IPS-15b (cell line): ENCODE results near the gene TRIP4.
"Not testable (repeated sequence)": the region's sequence is repeated elsewhere in the genome, so short reads cannot be mapped to it uniquely, and the experiment has no call there.

ENCODE experiments used
- H3K27me3 ChIP-seq: one replicate; pipeline ENCODE4 v1.6.1; 2013; ENCODE audit warnings: low read length; ENCODE audit not compliant: control insufficient read depth, insufficient read depth
- H3K36me3 ChIP-seq: one replicate; pipeline ENCODE4 v1.6.1; 2013; ENCODE audit warnings: low read length; ENCODE audit not compliant: control insufficient read depth, insufficient read depth
- H3K4me1 ChIP-seq: one replicate; pipeline ENCODE4 v1.6.1; 2013; ENCODE audit warnings: mild to moderate bottlenecking, low read length; ENCODE audit not compliant: control insufficient read depth, insufficient read depth
- H3K4me3 ChIP-seq: one replicate; pipeline ENCODE4 v1.5.1; 2013; ENCODE audit warnings: low read depth, low read length
- H3K9ac ChIP-seq: one replicate; pipeline ENCODE4 v1.6.1; 2013; ENCODE audit warnings: low read depth, mild to moderate bottlenecking, low read length
- H3K9me3 ChIP-seq: one replicate; pipeline ENCODE4 v1.6.1; 2013; ENCODE audit warnings: mild to moderate bottlenecking, low read length; ENCODE audit not compliant: control insufficient read depth, insufficient read depth

Gene TRIP4

GRCh38 chr15:64387562-64388168 lies at the start of gene TRIP4:
TSS of gene TRIP4 (plus strand) at chr15:64387836. CDS start at chr15:64387864, 28 bp downstream.
- H3K9ac ChIP-seq: peak within 1 kb of the TSS; percentile 91
- H3K9me3 ChIP-seq: no peaks in the 10 kb centered on the region
- peaks cover 2% of the 10 kb centered on the region for H3K36me3 ChIP-seq
- peaks cover 6% of the 10 kb centered on the region for H3K27me3 ChIP-seq
- H3K4me3 ChIP-seq: peak within 1 kb of the TSS; percentile 94
- H3K4me1 ChIP-seq: no peaks in the 10 kb centered on the region

GRCh38 chr15:64340355-64340754 lies 47.3 kb upstream of the TRIP4 start:
- H3K9ac ChIP-seq: no peak overlapping the region
- no peaks in the 10 kb centered on the region for H3K9me3 ChIP-seq
- peaks cover 4% of the 10 kb centered on the region for H3K4me1 ChIP-seq
- H3K27me3 ChIP-seq: no peaks in the 10 kb centered on the region
- no peaks in the 10 kb centered on the region for H3K36me3 ChIP-seq
- no peak overlapping the region for H3K4me3 ChIP-seq

- no peaks in the 10 kb centered on the region for H3K9me3 ChIP-seq
- no peak overlapping the region for H3K4me3 ChIP-seq
- H3K4me1 ChIP-seq: peaks cover 4% of the 10 kb centered on the region
- H3K36me3 ChIP-seq: no peaks in the 10 kb centered on the region
- H3K9ac ChIP-seq: no peak overlapping the region
- no peaks in the 10 kb centered on the region for H3K27me3 ChIP-seq
Measured at GRCh38 chr15:64341961-64342360, 45.7 kb upstream of the TRIP4 start.

DNA sequence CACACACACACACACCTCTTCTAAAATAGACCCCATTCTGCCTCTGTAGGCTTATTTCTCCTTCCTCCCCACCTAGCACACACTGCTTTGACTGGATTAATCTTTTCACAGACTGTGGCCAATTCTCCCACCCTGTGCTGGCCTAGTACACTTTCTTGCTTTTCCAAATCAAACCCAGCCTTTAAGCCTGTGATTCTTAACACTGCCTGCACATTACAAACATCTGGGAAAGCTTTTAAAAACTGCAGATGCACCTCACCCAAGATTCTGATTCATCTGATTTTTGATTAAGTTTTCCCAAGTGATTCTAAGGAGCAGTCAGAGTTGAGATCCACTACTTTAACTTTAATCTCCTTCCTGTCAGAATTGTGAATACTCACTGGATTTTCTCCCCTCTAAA lies 44.4 kb upstream of the TRIP4 start:
- Histone ChIP-seq H3K36me3 (no peaks in the 10 kb centered on the region), H3K27me3 (no peaks in the 10 kb centered on the region), H3K9ac (no peak overlapping the region), H3K4me3 (no peak overlapping the region), H3K4me1 (peaks cover 4% of the 10 kb centered on the region), H3K9me3 (no peaks in the 10 kb centered on the region)

DNA sequence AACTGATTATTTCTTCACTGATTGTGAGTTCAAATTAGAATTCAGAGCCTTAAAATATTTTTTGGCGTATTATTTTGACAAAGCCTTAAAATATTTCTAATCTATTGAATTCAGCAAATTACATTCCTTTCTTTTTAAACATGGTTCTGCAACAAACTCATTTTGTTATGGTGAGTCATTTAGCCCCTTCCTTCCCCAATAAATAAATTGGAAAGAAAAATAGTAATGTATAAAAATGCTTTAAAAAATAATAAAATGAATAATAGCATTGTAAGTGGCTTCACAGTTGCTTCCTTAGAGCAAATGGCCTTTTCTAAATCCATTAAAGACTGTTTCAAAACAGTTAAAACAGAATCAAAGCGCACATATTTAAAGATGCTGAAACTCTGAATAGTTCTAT lies 43.8 kb upstream of the TRIP4 start:
- no peak overlapping the region for H3K4me3 ChIP-seq
- no peaks in the 10 kb centered on the region for H3K9me3 ChIP-seq
- H3K9ac ChIP-seq: no peak overlapping the region
- peaks cover 4% of the 10 kb centered on the region for H3K4me1 ChIP-seq
- no peaks in the 10 kb centered on the region for H3K36me3 ChIP-seq
- H3K27me3 ChIP-seq: no peaks in the 10 kb centered on the region

- H3K27me3 ChIP-seq: no peaks in the 10 kb centered on the region
- no peaks in the 10 kb centered on the region for H3K36me3 ChIP-seq
- no peak overlapping the region for H3K9ac ChIP-seq
- H3K4me1 ChIP-seq: peaks cover 4% of the 10 kb centered on the region
- H3K9me3 ChIP-seq: no peaks in the 10 kb centered on the region
- H3K4me3 ChIP-seq: no peak overlapping the region
Measured at GRCh38 chr15:64344651-64345294, 42.9 kb upstream of the TRIP4 start.

GRCh38 chr15:64346242-64346641 lies 41.4 kb upstream of the TRIP4 start:
- not testable (repeated sequence) for H3K4me3 ChIP-seq, H3K9ac ChIP-seq, H3K36me3 ChIP-seq, H3K27me3 ChIP-seq, H3K9me3 ChIP-seq, H3K4me1 ChIP-seq

DNA sequence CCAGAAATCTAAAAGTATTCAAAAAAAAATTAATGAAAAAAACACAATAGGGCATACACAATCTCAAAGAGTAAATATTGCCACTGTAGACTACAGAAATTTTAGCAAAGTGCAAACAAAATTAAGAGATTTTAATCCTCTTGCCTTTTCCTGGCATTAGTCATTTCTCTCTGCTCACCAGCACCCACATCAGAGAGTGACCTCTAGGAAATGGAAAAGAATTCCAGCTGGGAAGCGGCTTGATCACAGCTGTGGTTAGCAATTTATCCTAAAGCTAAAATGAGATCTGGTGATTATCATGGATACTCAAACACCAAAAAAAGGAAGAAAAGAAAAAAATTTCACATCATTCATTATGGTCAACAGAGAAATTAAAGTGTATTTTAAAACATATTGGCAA lies 39.2 kb upstream of the TRIP4 start:
- Histone ChIP-seq H3K27me3 (no peaks in the 10 kb centered on the region), H3K9ac (no peak overlapping the region), H3K9me3 (no peaks in the 10 kb centered on the region), H3K4me3 (no peak overlapping the region), H3K36me3 (no peaks in the 10 kb centered on the region), H3K4me1 (no peaks in the 10 kb centered on the region)

DNA sequence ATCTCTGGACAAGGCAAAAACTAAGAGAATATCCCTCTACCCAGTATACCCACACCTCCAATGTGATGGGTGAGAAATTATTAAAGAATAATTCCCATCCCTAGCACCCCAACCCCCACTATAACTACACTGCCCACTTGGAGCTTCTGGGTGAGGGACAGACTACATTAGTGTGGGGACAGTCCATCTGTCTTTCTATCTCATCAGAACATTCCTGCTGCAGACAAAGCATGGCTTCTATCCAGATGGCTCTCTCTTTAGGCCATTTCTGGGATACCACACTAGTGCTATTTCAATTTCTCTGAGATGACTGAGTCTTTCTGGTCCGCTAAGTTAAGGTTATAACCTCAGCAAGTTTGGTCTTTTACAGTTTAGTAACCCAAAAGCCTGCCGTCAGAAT lies 38.3 kb upstream of the TRIP4 start:
- H3K9me3 ChIP-seq: no peaks in the 10 kb centered on the region
- no peaks in the 10 kb centered on the region for H3K4me1 ChIP-seq
- no peaks in the 10 kb centered on the region for H3K36me3 ChIP-seq
- no peak overlapping the region for H3K4me3 ChIP-seq
- no peak overlapping the region for H3K9ac ChIP-seq
- H3K27me3 ChIP-seq: no peaks in the 10 kb centered on the region

DNA sequence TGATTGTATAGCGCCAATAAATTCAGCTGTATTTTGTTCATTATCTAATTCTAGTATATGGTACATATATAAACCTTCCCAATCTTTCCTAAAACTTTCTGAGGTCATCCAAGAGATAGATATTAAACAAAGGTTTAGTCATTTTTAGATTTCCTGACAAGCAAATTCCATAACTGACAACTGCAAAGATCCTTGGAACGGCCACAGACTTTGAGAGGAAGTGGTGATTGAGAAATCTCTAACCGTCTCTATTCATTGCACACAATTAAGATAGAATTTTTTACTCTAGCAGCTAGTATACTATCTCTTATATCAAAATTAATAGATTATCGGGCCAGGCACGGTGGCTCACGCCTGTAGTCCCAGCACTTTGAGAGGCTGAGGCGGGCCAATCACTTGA lies 36.4 kb upstream of the TRIP4 start:
- Histone ChIP-seq H3K4me1 (no peaks in the 10 kb centered on the region), H3K9ac (no peak overlapping the region), H3K9me3 (no peaks in the 10 kb centered on the region), H3K4me3 (no peak overlapping the region), H3K27me3 (no peaks in the 10 kb centered on the region), H3K36me3 (no peaks in the 10 kb centered on the region)

DNA sequence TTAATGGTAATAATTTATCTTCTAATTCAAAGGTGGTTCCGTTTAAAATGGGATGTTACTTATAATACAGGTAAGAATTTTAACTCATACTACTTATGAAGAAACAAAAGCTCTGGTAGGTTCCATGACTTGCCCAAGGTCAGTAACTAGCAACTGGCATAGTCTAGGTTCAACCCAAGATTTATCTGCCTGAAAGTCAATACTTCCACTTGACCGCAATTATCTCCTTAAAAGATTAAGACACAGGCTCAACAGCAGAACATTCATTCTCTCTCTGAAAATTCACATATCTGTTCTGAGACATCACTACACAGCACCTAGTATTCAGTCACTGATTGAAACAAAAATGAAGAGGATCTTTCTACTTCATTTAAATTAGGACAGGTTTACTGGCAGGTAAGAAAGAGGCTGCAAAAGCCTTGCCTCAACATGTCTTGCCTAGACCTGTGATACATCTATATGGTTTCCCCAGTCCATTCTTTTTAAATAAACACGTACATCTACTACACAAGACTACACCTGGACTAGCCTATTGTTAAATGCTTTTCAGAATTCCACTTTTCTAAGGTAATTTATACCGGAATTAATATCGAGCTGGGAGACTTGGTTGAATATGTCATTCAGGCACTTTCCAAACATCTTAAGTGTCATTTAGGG lies 32.8 kb upstream of the TRIP4 start:
- Histone ChIP-seq H3K27me3 (no peaks in the 10 kb centered on the region), H3K36me3 (no peaks in the 10 kb centered on the region), H3K4me3 (peak overlapping the region; percentile 96), H3K9ac (peak overlapping the region; percentile 94), H3K4me1 (peaks cover 2% of the 10 kb centered on the region), H3K9me3 (no peaks in the 10 kb centered on the region)

GRCh38 chr15:64355348-64355943 lies 32.2 kb upstream of the TRIP4 start:
- Histone ChIP-seq H3K27me3 (no peaks in the 10 kb centered on the region), H3K9me3 (no peaks in the 10 kb centered on the region), H3K36me3 (no peaks in the 10 kb centered on the region), H3K4me3 (peak overlapping the region; percentile 96), H3K9ac (peak overlapping the region; percentile 94), H3K4me1 (peaks cover 2% of the 10 kb centered on the region)
